ENCODE measurements around the gene TMEM132A.
"Not testable (repeated sequence)": the region's sequence is repeated elsewhere in the genome, so short reads cannot be mapped to it uniquely, and the experiment has no call there.

TMEM132A gene

GRCh38 chr11:60960405-60960804 is 36.1 kb downstream of the TMEM132A start:
- no peak for DNase-seq (ENCODE audit: low spot score)

GRCh38 chr11:60964801-60965200 is 40.5 kb downstream of the TMEM132A start:
- DNase-seq (ENCODE audit: low spot score), result peak; percentile 54

GRCh38 chr11:60966890-60967289 is 42.6 kb downstream of the TMEM132A start:
- DNase-seq (ENCODE audit: low spot score), result no peak

GRCh38 chr11:60968223-60968622 is 44.0 kb downstream of the TMEM132A start:
- DNase-seq (ENCODE audit: low spot score), result no peak

- DNase-seq (ENCODE audit: low spot score), result no peak
These were observed 46.1 kb downstream of the TMEM132A start for GRCh38 chr11:60970369-60970774.

- no peak for DNase-seq (ENCODE audit: low spot score)
These were observed 46.6 kb downstream of the TMEM132A start for GRCh38 chr11:60970890-60971289.

GRCh38 chr11:60971520-60971919 is 47.3 kb downstream of the TMEM132A start, which contains the start of gene CD6:
CD6 (plus strand) TSS chr11:60971680; CDS start chr11:60971866, 186 bp downstream.
- DNase-seq (ENCODE audit: low spot score), result no peak

- no peak for DNase-seq (ENCODE audit: low spot score)
These were observed 48.1 kb downstream of the TMEM132A start for GRCh38 chr11:60972182-60973030.

- DNase-seq (ENCODE audit: low spot score), result no peak
These were observed 49.4 kb downstream of the TMEM132A start for GRCh38 chr11:60973699-60974098.

- not testable (repeated sequence) for DNase-seq (ENCODE audit: low spot score)
These were observed 50.1 kb downstream of the TMEM132A start for GRCh38 chr11:60974316-60974715.

- DNase-seq (ENCODE audit: low spot score), result no peak
These were observed 50.5 kb downstream of the TMEM132A start for GRCh38 chr11:60974726-60975125.

- no peak for DNase-seq (ENCODE audit: low spot score)
These were observed 53.0 kb downstream of the TMEM132A start for GRCh38 chr11:60977224-60977623.

GRCh38 chr11:60977836-60978235 is 53.6 kb downstream of the TMEM132A start:
- no peak for DNase-seq (ENCODE audit: low spot score)

GRCh38 chr11:60978546-60979380 is 54.5 kb downstream of the TMEM132A start:
- DNase-seq (ENCODE audit: low spot score), result no peak

GRCh38 chr11:60981515-60981914 is 57.3 kb downstream of the TMEM132A start:
- DNase-seq (ENCODE audit: low spot score), result no peak

- no peak for DNase-seq (ENCODE audit: low spot score)
These were observed 57.9 kb downstream of the TMEM132A start for GRCh38 chr11:60982184-60982583.

- DNase-seq (ENCODE audit: low spot score), result no peak
These were observed 59.9 kb downstream of the TMEM132A start for GRCh38 chr11:60984149-60984548.

- no peak for DNase-seq (ENCODE audit: low spot score)
These were observed 60.4 kb downstream of the TMEM132A start for GRCh38 chr11:60984636-60985035.

- no peak for DNase-seq (ENCODE audit: low spot score)
These were observed 61.2 kb downstream of the TMEM132A start for GRCh38 chr11:60985501-60985900.

GRCh38 chr11:60985991-60986915 is 62.0 kb downstream of the TMEM132A start:
- no peak for DNase-seq (ENCODE audit: low spot score)
